NCI-H1105 treated with DMSO at 0.1 percent for 48 hours (cell line): ENCODE measurements around the gene RAB10.

Experiments used
- DNase-seq: peaks from one replicate; lab custom pipeline; 2025; lab: John Stamatoyannopoulos, UW

RAB10 gene

DNA sequence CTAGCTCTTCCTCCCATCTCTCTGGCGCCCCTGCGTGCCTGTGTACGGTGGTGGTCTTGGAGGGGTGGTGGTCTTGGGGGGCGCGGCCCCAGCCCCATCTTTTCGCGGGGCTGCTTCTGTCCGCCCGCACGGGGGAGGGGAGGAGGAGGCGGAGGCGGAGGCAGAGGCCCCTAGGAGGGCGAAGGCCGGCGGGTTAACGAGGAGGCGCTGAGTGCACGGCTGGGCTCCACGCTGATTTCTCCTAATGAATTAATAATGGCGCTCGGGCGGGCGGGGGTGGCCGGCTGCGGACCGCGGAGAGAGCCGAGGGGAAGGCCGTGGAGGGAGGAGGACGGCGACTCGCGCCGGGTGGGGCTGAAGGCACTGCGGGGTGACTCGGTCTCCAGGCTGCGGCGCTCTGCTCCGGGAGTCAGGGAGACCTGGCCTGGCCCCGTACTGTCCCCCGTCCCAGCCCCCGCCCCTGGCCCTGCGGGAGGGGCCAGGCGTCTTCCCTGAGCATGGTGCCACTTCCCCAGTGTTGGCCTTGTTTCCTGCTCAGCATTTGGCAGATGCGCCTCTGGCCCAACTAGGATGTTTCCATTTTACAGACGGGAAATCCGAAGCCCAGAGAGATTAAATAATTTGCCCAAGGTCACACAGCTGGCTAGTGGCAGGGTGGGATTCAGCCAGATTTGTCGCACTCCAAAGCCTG is 145.0 kb downstream of the RAB10 start:
- peak; percentile 22 for DNase-seq

DNA sequence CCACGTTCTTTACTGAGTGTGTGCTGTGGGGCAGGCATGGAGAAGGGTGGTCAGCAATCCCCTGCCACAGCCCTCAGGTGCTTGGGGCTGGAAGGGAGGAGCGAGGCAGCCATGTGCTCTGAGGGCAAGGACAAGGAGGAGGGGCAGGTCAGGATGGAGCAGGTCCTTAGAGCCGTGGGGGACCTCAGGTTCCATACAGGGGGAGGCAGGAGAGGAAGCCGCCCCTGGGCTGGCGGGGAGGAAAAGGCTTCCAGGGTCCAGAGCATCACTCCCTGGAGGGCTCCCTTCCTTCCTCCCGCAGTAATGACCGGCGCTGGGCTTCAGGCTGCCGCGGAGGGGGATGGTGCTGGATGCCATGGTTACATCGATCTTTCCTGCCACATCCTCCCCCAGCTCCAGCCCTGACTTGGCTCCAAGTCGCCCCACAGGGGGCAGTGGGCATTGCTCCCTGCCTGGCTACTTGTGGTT is 145.6 kb downstream of the RAB10 start:
- DNase-seq = no peak

DNA sequence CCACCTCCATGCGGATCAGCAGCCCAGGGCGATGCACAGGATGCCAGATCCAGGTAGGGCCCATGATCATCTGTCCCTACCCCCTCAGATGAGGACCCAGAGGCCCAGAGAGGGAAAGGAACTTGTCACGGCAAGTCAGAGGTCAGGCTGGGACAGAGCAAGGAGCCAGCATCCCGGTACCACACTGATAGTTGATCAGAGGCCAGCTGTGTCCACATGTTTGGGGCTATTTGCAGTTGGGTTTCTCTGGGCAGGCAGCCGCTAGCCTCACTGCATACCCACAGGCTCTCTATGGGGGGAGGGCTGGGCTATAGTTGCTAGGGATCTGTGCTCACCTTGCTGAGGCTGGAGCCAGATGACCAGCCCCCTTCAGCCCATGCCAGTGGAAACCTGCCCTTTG is 148.6 kb downstream of the RAB10 start:
- no peak for DNase-seq

- no peak for DNase-seq
Measured at GRCh38 chr2:26182887-26183630, 149.2 kb downstream of the RAB10 start.

GRCh38 chr2:26184121-26184520 is 150.2 kb downstream of the RAB10 start:
- no peak for DNase-seq

GRCh38 chr2:26184555-26185303 is 150.8 kb downstream of the RAB10 start:
- DNase-seq = no peak

- no peak for DNase-seq
Measured at GRCh38 chr2:26185304-26185928, 151.5 kb downstream of the RAB10 start.

- no peak for DNase-seq
Measured at GRCh38 chr2:26185954-26186770, 152.3 kb downstream of the RAB10 start.
